Bronchial epithelial cell (primary cell): ENCODE data around the gene KLK15. TPM values are rescaled to one million over a fixed set of nuclear protein-coding genes. Genes with fewer than 3 reads are reported as not detected.
"Not testable (repeated sequence)": the region's sequence is repeated elsewhere in the genome, so short reads cannot be mapped to it uniquely, and the experiment has no call there.

Experiments
- DNase-seq: peaks from one replicate; pipeline ENCODE4 v3.0.0-alpha.2; 2010; ENCODE audit warnings: low read depth
- FAIRE-seq: peaks from 2 replicates; lab custom pipeline; 2011; peaks lifted over from hg19 to GRCh38; lab: Jason Lieb, UNC
- H3K27me3 ChIP-seq: 2 replicates; pipeline ENCODE4 v1.5.1; 2011; ENCODE audit warnings: low read length; ENCODE audit not compliant: control insufficient read depth, insufficient read depth
- H3K36me3 ChIP-seq: 2 replicates; pipeline ENCODE4 v1.5.1; 2011; ENCODE audit warnings: low read length; ENCODE audit not compliant: control insufficient read depth, insufficient read depth
- H3K4me3 ChIP-seq: 2 replicates; pipeline ENCODE4 v1.5.1; 2011; ENCODE audit warnings: mild to moderate bottlenecking, low read depth, low read length, control low read depth
- total RNA-seq: library from RNA; depleted of rRNA; stranded (reverse); fragments of >200 nt; gene quantifications from 2 replicates; pipeline ENCODE4 v1.2.1, GENCODE V29; 2014
- TF ChIP-seq, protein P1 (sequence below): IDR thresholded peaks from 2 replicates; pipeline ENCODE4 v1.5.1; 2011; ENCODE audit warnings: mild to moderate bottlenecking, moderate library complexity, low read length, control low read depth, inconsistent platforms; ENCODE audit not compliant: insufficient read depth, severe bottlenecking

Gene KLK15
- total RNA-seq, 1 donor from 2014 or later = not detected

DNA sequence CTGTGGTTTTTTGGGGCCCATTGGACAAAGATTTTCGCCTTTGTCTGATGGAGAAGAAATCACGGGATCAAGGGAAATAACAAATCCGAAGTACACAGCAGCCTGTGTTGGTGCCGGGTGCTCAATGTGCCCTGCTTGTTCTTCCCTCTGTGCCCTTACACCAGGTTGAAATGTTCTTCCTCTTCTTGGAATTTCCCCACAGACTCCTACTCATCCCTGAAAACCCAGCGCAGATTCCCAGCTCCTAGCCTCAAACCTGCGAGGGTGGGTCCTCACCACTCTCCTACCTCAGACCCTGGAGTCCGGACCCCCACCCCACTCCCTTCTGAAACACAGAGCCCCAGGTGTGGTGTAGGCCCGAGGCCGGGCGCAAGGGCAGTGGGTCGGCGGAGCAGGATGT, 48.0 kb downstream of the KLK15 start:
- FAIRE-seq (no peak), DNase-seq (no peak)
- Histone ChIP-seq H3K4me3 (no peak overlapping the region), H3K27me3 (no peaks in the 10 kb centered on the region), H3K36me3 (no peaks in the 10 kb centered on the region)
- TF ChIP-seq, protein P1, sequence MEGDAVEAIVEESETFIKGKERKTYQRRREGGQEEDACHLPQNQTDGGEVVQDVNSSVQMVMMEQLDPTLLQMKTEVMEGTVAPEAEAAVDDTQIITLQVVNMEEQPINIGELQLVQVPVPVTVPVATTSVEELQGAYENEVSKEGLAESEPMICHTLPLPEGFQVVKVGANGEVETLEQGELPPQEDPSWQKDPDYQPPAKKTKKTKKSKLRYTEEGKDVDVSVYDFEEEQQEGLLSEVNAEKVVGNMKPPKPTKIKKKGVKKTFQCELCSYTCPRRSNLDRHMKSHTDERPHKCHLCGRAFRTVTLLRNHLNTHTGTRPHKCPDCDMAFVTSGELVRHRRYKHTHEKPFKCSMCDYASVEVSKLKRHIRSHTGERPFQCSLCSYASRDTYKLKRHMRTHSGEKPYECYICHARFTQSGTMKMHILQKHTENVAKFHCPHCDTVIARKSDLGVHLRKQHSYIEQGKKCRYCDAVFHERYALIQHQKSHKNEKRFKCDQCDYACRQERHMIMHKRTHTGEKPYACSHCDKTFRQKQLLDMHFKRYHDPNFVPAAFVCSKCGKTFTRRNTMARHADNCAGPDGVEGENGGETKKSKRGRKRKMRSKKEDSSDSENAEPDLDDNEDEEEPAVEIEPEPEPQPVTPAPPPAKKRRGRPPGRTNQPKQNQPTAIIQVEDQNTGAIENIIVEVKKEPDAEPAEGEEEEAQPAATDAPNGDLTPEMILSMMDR = no peak

DNA sequence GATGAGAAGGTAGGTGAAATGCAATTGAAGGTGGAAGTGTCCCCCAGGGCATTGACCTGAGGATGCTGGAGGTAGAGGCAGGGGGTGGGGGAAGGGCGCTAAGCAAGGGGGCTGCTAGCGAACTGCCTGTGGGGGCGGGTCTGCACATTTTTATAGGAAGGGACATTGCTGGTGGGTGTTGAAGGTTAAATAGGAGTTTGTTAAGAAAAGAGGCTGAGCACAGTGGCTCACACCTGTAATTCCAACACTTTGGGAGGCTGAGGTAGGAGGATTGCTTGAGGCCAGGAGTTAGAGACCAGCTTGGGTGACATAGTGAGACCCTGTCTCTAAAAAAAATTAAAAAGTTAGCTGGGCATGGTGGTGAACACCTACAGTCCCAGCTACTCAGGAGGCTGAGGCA, 48.7 kb downstream of the KLK15 start:
- DNase-seq (no peak), FAIRE-seq (no peak)
- H3K36me3 ChIP-seq = no peaks in the 10 kb centered on the region
- TF ChIP-seq, protein P1 = no peak
- H3K4me3 ChIP-seq = no peak overlapping the region
- H3K27me3 ChIP-seq = no peaks in the 10 kb centered on the region

DNA sequence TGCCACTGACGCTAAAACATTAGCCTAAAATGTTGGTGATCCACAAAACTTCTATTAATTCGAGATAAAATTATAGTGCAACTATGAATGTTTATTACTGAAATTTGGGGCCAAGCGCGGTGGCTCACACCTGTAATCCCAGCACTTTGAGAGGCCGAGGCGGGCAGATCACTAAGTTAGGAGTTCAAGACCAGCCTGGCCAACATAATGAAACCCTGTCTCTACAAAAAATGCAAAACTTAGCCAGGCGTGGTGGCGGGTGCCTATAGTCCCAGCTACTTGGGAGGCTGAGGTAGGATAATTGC, 49.6 kb downstream of the KLK15 start:
- H3K27me3 ChIP-seq, H3K4me3 ChIP-seq, DNase-seq, H3K36me3 ChIP-seq, FAIRE-seq: not testable (repeated sequence)

DNA sequence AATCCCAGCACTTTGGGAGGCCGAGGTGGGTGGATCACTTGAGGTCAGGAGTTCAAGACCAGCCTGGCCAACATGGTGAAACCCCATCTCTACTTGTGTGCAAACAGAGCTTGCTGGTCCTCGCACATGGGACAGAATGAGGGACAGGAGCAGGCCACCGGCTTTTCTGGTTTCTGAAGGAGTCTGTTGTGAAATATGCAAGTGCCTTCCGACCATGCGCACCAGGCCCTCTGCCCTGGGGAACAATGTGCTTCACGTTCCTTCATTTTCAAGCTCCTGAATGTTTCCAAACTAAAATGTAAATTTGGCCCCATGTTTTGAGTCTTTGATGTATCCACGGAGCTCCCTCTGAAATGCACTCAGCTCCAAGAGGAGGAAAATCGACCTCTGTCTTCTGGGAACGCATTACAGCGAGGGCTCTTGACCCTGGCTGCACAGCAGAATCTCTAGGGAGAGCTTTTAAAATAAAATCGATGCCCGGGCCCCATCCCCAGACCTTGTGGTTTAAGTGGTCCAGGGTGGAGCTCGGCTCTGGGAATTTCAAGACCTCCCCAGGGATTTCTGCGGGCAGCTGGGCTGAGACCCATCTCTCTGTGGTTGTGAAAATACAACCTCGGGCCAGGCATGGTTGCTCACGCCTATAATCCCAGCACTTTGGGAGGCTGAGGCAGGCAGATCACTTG, 52.5 kb downstream of the KLK15 start:
- no peak for FAIRE-seq
- Histone ChIP-seq H3K36me3 (no peaks in the 10 kb centered on the region), H3K27me3 (no peaks in the 10 kb centered on the region), H3K4me3 (no peak overlapping the region)
- no peak for DNase-seq
- TF ChIP-seq, protein P1 = no peak

DNA sequence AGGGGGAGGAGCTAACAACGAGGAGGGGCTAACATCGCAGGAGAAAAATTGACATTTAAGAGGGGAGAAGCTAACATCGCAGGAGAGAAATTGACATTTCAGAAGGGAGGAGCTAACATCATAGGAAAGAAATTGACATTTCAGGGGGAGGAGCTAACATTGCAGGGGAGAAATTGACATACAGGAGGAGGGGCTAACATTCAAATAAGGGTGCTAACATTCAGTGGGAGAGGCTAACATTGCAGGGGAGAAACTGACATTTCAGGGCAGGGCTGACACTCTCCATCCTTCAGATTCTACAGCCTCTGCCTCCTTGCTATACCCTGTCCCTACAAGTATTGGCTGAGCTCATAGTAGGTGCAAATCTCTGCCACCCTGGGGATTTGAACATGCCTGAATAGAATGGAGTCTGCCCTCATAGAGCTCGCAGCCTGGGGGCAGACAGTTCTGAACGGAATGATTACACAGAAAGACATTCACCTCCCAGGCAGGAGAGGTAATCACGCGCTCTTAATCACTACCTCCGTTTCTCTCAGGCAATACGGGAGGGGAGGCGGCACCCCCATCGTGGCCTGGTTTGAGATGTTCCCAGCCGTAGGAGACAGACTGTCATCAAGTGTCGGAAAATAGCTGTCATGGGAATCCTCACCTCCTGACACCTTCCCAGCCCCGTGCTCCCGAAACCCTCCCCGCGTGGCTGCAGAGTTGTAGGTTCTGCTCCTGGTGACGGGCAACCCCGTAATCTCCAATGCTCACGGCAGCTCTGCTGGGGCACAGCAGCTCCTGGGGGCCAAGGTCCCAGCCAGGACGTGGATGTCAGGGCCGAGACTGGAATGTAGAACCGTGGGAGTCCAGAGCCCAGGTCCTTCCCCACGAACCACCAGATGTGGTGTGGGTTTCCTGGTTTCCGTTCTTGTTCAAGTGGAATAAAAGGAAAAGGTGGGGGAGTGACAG, 53.6 kb downstream of the KLK15 start:
- Histone ChIP-seq H3K27me3 (no peaks in the 10 kb centered on the region), H3K36me3 (no peaks in the 10 kb centered on the region), H3K4me3 (no peak overlapping the region)
- FAIRE-seq (no peak), DNase-seq (no peak)
- TF ChIP-seq, protein P1 = no peak

DNA sequence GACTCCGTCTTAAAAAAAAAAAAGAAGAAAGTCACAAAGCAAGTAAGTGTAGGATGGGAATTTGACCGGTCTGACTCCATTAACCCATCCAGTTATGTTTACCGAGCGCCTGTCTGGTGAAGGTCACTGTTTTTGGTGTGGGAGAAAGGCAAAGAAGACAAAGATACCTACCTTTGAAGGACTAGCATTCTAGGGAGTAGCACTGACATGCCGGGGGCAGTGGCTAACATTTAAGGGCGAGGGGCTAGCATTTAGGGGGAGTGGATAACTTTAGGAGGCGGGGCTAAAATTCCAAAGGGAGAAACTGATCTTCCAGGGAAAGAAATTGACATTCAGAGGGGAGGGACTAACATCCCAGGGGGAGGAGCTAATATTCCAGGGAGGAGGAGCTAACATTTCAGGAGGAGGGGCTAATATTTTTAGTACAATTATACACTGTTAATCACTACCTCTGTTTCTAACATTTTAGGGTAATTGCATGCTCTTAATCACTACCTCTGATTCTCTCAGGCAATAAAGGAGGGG, 54.4 kb downstream of the KLK15 start:
- no peaks in the 10 kb centered on the region for H3K27me3 ChIP-seq

More for the DNA sequence above, 54.4 kb downstream of the KLK15 start:
- TF ChIP-seq, protein P1 = no peak
- FAIRE-seq = no peak
- H3K36me3 ChIP-seq = no peaks in the 10 kb centered on the region
- H3K4me3 ChIP-seq = no peak overlapping the region
- no peak for DNase-seq
